Measurements from ENCODE around the gene RNF223. TPM values are rescaled to one million over a fixed set of nuclear protein-coding genes. Genes with fewer than 3 reads are reported as not detected.
A peak's percentile ranks its signal among the peaks of the same experiment; 100 is the strongest.

The RNF223 gene
- total and polyA plus RNA-seq, 2 of the 8 experiments (the other 6 are each of a cell fraction or from before 2014, with no cell fraction given) = not detected

DNA sequence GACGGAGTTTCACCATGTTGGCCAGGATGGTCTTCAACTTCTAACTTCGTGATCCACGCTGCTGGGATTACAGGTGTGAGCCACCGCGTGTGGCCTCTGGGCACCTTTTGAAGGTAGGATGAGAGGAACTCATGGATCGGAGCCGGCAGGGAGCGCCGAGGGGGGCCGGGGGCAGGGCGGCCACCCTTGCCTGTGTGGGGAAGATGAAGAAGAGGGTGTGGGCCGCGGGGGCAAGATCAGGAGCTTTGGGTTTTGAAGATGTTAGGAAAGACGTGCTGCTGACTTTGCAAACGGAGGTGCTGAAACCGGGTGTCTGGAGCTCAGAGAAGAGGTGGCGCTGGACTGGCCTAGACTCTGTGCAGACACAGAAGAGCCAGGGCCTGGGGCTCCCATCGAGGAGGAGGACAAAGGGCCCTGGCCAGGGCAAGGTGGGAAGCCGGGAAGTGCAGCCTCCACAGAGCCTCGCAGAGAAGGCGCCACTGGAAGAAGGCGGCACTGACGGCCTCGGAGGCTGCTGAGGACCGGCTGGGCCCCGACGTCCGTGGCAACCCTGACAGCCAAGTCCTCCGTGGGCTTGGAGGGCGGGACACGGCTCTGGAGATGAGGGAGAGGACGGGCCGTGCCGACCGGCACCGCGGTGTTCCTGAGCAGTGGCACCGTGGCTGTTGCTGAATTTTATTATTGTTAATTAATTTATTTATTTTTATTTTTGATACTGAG is 13.7 kb downstream of the RNF223 start:
- FAIRE-seq = no peak
- Histone ChIP-seq H3K14ac (ENCODE audit: insufficient read length) (no peak overlapping the region), H3K4ac (replicated peaks; ENCODE audit: insufficient read length, low read depth, low read length) (no peak overlapping the region)

More for the DNA sequence above, 13.7 kb downstream of the RNF223 start:
- H3K4me2 ChIP-seq (ENCODE audit: insufficient read depth in 1 of 2, low read depth in 2 of 2, low read length in 2 of 2) = peak overlapping the region; percentile 8 to 42; a peak in 1 of 4 replicates
- peaks cover 7% of the 10 kb centered on the region; the same call in 1 of the 2 replicates for H3K23me2 ChIP-seq (ENCODE audit: low read depth, low read length)
- H4K20me1 ChIP-seq (replicated peaks in 1 of 2; ENCODE audit: control insufficient read depth in 1 of 2, insufficient read depth in 2 of 2, low read length in 2 of 2) = peaks cover 0 to 16% of the 10 kb centered on the region in 2 experiments
- ChIA-PET CTCF (ENCODE audit: partially characterized antibody) (interaction anchor here (0.7 to 10.2 kb wide), 11 partner anchors 16 to 231 kb away, joined by 3 to 70 read pairs (median 7); partner anchors contain the start of gene ISG15), POLR2A (ENCODE audit: partially characterized antibody) (interaction anchor here (0.6 to 3.4 kb wide), 9 partner anchors 17 to 119 kb away, joined by 3 to 9 read pairs (median 4); no protein-coding TSS in a partner anchor)
- no peaks in the 10 kb centered on the region for H3K9me3 ChIP-seq (ENCODE audit: insufficient read depth in 2 of 2, low read depth in 1 of 2, low read length in 1 of 2)
- TF ChIP-seq TAF1 (IDR thresholded peaks at IDR 0.05; ENCODE audit: low read depth, low read length) (no peak), RBBP5 (IDR thresholded peaks at IDR 0.05; ENCODE audit: borderline replicate concordance, low read depth, low read length) (no peak), CBX8 (IDR thresholded peaks at IDR 0.05; ENCODE audit: borderline replicate concordance, low read depth, low read length) (no peak), POLR2AphosphoS5 (IDR thresholded peaks at IDR 0.05; ENCODE audit: low read depth, low read length) (no peak), CREB1 (IDR thresholded peaks at IDR 0.05) (no peak), CHD1 (IDR thresholded peaks at IDR 0.05; ENCODE audit: low read depth, low read length) (no peak)
- TF ChIP-seq, protein P1, sequence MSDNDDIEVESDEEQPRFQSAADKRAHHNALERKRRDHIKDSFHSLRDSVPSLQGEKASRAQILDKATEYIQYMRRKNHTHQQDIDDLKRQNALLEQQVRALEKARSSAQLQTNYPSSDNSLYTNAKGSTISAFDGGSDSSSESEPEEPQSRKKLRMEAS (IDR thresholded peaks at IDR 0.05) = peak; percentile 26; the same call in 1 of the 2 replicates
- H2BK120ac ChIP-seq (replicated peaks; ENCODE audit: low read depth, low read length) = no peak overlapping the region
- WGBS, 2 experiments (ENCODE audit: extremely low coverage in 1 of 2, insufficient coverage in 1 of 2, insufficient read length in 1 of 2, insufficient replicate concordance in 2 of 2, low coverage in 1 of 2, low lambda C conversion rate in 2 of 2, missing lambda C conversion rate in 1 of 2) = 86% methylated on average over 28 of the region's 38 CpGs; no CpG with 5 or more reads in 1 of the 2 experiments
- peaks cover 0 to under 1% (median 0%) of the 10 kb centered on the region in 4 experiments; a peak in 3 of 8 replicates for H3K36me3 ChIP-seq (ENCODE audit: control insufficient read depth in 2 of 4, insufficient read depth in 4 of 4, low read length in 3 of 4)
- no peak overlapping the region for H3K9ac ChIP-seq (replicated peaks in 1 of 4; ENCODE audit: extremely low read depth in 1 of 4, low read depth in 3 of 4, low read length in 3 of 4)
- H4K5ac ChIP-seq (ENCODE audit: insufficient read length, low read depth, low read length) = no peak overlapping the region
- no peak overlapping the region for H4K91ac ChIP-seq (replicated peaks; ENCODE audit: insufficient read length, low read length)
- no peak overlapping the region for H2BK5ac ChIP-seq (ENCODE audit: low read depth, low read length)
- H3K79me1 ChIP-seq (ENCODE audit: low read depth, low read length) = no peaks in the 10 kb centered on the region
- H3K23ac ChIP-seq (ENCODE audit: insufficient read length) = no peak overlapping the region
- H3K27me3 ChIP-seq (replicated peaks in 1 of 4; ENCODE audit: control insufficient read depth in 3 of 4, extremely low read depth in 1 of 4, insufficient read depth in 3 of 4, low read length in 3 of 4) = peaks cover 9 to 49% (median 34%) of the 10 kb centered on the region in 4 experiments
- H3K79me2 ChIP-seq (ENCODE audit: control insufficient read depth in 1 of 2, insufficient read depth in 2 of 2, low read length in 2 of 2) = no peaks in the 10 kb centered on the region
- peak overlapping the region in 1 of 4 experiments; percentile 76; a peak in 2 of 8 replicates for H3K4me3 ChIP-seq (ENCODE audit: extremely low read depth in 1 of 4, insufficient read depth in 2 of 4, low read depth in 3 of 4, low read length in 4 of 4)
- no peak overlapping the region for H2AK5ac ChIP-seq (ENCODE audit: low read depth, low read length)
- no peak overlapping the region for H2BK20ac ChIP-seq (ENCODE audit: low read length)
- H3K4me1 ChIP-seq (replicated peaks in 1 of 4; ENCODE audit: control insufficient read depth in 3 of 4, insufficient read depth in 4 of 4, low read length in 3 of 4) = peaks cover 0 to 18% (median 11%) of the 10 kb centered on the region in 4 experiments; a peak in 5 of 7 replicates
- no peak overlapping the region for H2AFZ ChIP-seq (ENCODE audit: low read length)
- no peak for DNase-seq (ENCODE audit: low read depth in 1 of 2, low spot score in 2 of 2)
- no peak overlapping the region for H3K18ac ChIP-seq (ENCODE audit: extremely low read depth, low read length)
- H2BK12ac ChIP-seq (ENCODE audit: low read depth, low read length) = no peak overlapping the region
- H3K56ac ChIP-seq (replicated peaks; ENCODE audit: insufficient read length, low read depth, low read length) = no peak overlapping the region
- H2BK15ac ChIP-seq (ENCODE audit: low read length) = no peak overlapping the region
- no peak overlapping the region for H4K8ac ChIP-seq (ENCODE audit: extremely low read depth, insufficient read depth, low read length)
- no peak overlapping the region for H3K27ac ChIP-seq (ENCODE audit: low read depth, low read length)

Data from H1 (cell line).